ENCODE data around the gene CFLAR. TPM values are rescaled to one million over a fixed set of nuclear protein-coding genes. Genes with fewer than 3 reads are reported as not detected.
A peak's percentile ranks its signal among the peaks of the same experiment; 100 is the strongest.

Gene CFLAR
- 28.6 TPM for polyA plus RNA-seq (2012; ENCODE audit: insufficient read depth, insufficient read length)

DNA sequence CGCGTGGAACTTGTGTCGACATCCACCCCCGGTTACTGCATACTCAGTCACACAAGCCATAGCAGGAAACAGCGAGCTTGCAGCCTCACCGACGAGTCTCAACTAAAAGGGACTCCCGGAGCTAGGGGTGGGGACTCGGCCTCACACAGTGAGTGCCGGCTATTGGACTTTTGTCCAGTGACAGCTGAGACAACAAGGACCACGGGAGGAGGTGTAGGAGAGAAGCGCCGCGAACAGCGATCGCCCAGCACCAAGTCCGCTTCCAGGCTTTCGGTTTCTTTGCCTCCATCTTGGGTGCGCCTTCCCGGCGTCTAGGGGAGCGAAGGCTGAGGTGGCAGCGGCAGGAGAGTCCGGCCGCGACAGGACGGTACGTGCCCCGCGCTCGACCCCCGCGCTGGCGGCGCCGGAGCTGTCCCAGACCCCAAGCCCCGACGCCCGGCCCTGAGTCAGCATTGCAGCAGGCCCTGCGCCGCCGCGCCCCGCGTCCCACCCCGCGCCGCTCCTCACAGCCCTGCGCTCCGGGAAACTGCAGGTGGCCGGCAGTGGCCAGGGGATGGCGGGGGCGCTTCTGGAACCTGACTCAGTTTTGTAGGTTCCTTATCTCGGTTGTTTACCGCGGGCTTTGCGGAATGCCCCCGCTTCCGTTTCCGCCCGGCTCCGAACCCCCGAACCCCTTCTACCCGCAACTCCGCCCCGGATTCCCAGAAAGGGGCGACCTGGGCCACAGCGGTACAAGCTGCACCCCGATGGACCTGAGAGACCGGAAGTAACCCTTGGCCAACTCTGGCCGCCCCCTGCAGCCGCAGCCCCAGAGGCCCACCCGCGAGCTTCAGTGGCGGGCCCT lies at the start of gene CFLAR:
TSS of gene CFLAR (plus strand) at position 50 of the 844 bp plus-strand sequence. CDS start 13,702 bp downstream, outside the sequence.
- DNase-seq (ENCODE audit: low read depth, low spot score): peak; percentile 57
- H3K4me3 ChIP-seq (ENCODE audit: low read length): peak within 1 kb of the TSS; percentile 82

DNA sequence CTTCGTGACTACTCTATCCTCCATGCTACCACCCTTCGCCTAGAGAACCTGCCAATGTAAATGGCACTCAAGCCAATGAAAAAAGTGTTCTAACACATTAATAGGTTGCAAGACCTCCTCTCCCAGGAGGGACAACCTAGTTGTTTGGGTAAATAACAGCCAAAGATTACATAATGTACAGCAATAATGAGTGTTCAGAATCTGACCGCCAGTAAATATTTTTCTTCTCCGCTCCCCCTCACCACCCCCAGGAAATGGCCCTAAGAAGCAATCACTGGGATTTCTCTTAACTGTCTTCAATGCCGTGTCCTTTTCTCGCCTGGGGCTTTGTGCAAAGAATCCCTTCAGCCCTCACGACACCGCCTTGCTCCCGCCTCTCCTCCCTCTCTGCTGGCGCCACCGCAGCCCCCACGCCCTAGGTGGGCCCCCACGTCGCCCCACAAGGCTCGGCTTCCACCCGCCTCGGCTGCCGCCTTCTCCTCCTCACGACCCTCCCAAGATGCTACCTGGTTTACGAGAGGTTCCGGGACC lies 45.0 kb upstream of the CFLAR start:
- peak; percentile 16 for DNase-seq (ENCODE audit: low read depth, low spot score)

GRCh38 chr2:201071479-201072200 lies 44.3 kb upstream of the CFLAR start, which contains the start of the genes HYCC2 and NDUFB3:
Gene HYCC2 (minus strand): TSS chr2:201071671. CDS start chr2:201024009, 47,662 bp downstream.
Gene NDUFB3 (plus strand): TSS chr2:201072001. CDS start chr2:201078883, 6,882 bp downstream.
- peak within 1 kb of the TSS; percentile 64 for H3K4me3 ChIP-seq (ENCODE audit: low read length)
- DNase-seq (ENCODE audit: low read depth, low spot score): peak; percentile 96

More for the DNA sequence above, 45.0 kb upstream of the CFLAR start:
- peak overlapping the region; percentile 64 for H3K4me3 ChIP-seq (ENCODE audit: low read length)

- no peak for DNase-seq (ENCODE audit: low read depth, low spot score)
Observed at GRCh38 chr2:201072201-201072530, 43.8 kb upstream of the CFLAR start.

DNA sequence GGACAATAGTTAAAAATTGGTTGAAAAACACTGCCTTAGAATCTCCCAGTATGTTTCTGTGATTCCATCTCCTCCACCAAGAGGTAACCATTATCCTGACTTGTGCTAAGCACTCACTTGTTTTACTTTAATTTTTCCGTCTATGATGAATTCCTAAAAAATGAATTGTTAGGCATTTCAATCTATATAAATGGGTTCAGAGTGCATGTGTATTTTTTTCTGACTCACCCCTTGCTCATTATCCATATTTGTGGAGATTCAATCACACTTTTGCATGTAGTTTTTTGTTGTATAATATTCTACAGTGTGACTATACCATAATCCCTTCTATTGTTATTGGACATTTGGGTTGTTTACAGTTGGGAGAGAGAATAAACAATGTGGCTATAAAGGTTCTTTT lies 42.9 kb upstream of the CFLAR start:
- peak overlapping the region; percentile 64 for H3K4me3 ChIP-seq (ENCODE audit: low read length)
- DNase-seq (ENCODE audit: low read depth, low spot score): no peak

More at GRCh38 chr2:201072201-201072530, 43.8 kb upstream of the CFLAR start:
- peak overlapping the region; percentile 64 for H3K4me3 ChIP-seq (ENCODE audit: low read length)

- no peak for DNase-seq (ENCODE audit: low read depth, low spot score)
- H3K4me3 ChIP-seq (ENCODE audit: low read length): no peak overlapping the region
Observed at GRCh38 chr2:201074996-201075395, 41.0 kb upstream of the CFLAR start.

DNA sequence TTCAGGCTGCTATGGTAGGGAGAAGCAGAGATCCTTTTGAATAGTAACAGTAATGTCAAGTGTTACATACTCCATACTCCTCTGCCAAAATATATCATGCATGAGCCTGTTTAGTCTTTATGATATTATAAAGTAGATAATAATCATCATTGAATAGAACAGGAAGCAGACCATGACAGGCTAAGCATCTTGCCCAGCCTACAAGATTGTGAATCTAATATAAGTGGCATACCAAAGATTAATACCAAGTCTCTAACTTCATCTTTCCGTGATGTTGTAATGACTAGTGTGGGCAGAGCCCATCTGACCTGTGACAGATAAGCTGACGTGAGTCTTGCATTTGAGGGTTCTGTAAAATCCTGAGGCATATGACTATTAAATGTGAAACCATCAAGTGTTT lies 31.1 kb upstream of the CFLAR start:
- no peak overlapping the region for H3K4me3 ChIP-seq (ENCODE audit: low read length)
- DNase-seq (ENCODE audit: low read depth, low spot score): no peak

- no peak for DNase-seq (ENCODE audit: low read depth, low spot score)
- no peak overlapping the region for H3K4me3 ChIP-seq (ENCODE audit: low read length)
Observed at GRCh38 chr2:201090574-201090973, 25.4 kb upstream of the CFLAR start.

DNA sequence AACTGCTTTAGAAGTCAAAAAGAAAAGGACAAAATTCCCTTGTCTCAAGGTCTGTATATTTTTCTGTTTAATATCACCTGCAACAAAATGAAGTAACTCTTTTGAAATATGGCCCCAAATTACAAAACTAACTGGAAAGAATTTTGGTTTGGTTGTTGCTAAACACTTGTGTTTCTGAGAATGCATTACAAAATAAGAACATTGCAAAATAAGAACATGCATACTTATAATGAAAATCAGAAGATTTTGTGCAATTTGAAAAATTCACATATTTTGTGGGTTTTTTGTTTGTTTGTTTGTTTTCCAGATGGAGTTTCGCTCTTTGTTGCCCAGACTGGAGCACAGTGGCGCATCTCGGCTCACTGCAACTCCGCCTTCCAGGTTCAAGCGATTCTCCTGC lies 22.4 kb upstream of the CFLAR start:
- no peak for DNase-seq (ENCODE audit: low read depth, low spot score)
- H3K4me3 ChIP-seq (ENCODE audit: low read length): no peak overlapping the region

DNA sequence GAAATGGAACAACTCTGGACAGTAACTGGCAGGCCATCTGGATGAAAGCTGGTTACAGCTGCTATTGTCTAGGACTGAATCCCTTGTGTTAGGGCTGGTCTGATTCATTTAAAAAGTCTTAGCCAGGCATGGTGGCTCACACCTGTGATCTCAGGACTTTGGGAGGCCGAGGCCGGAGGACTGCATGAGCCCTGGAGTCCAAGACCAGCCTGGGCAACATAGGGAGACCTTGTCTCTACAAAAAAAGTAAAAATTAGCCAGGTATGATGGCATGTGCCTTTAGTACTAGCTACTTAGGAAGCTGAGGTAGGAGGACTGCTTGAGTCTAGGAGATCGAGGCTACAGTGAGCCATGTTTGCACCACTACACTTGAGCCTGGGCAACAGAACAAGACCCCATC lies 15.5 kb upstream of the CFLAR start:
- no peak overlapping the region for H3K4me3 ChIP-seq (ENCODE audit: low read length)
- DNase-seq (ENCODE audit: low read depth, low spot score): no peak

DNA sequence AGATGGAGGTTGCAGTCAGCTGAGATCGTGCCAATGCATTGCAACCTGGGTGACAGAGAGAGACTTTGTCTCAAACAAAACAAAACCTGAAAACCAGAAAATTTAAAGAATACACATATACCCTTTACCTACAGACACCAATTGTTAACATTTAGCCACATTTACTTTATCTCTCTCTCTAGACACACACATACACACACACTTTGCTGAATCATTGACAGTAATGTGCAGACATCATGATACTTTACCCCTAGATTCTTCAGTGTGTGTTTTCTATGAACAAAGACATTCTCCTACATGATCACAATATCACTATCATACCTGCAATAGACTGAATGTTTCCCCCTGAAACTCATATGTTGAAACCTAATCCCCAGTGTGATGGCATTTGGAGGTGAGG lies 10.2 kb upstream of the CFLAR start:
- no peak for DNase-seq (ENCODE audit: low read depth, low spot score)
- no peak overlapping the region for H3K4me3 ChIP-seq (ENCODE audit: low read length)

- H3K4me3 ChIP-seq (ENCODE audit: low read length): no peak overlapping the region
- DNase-seq (ENCODE audit: low read depth, low spot score): no peak
Observed at GRCh38 chr2:201107624-201108023, 8.3 kb upstream of the CFLAR start.

DNA sequence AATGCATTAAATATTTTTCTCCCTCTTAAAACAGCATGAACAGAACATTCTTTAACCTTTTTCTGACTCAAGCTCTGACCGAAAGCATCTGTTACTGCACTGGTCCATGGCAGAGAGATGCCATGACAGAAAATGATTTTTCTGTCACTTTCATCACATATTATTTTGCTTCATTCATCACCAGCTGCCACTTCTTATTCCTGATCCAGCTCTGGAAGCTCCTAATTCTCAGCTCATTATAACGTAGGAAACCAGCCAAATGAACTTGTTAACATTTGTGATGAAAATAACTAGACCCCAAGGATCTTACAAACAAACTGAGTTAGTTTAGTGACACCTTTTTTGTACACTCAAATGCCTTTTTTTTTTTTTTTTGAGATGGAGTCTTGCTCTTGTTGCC lies 7.6 kb upstream of the CFLAR start:
- no peak overlapping the region for H3K4me3 ChIP-seq (ENCODE audit: low read length)
- DNase-seq (ENCODE audit: low read depth, low spot score): no peak

DNA sequence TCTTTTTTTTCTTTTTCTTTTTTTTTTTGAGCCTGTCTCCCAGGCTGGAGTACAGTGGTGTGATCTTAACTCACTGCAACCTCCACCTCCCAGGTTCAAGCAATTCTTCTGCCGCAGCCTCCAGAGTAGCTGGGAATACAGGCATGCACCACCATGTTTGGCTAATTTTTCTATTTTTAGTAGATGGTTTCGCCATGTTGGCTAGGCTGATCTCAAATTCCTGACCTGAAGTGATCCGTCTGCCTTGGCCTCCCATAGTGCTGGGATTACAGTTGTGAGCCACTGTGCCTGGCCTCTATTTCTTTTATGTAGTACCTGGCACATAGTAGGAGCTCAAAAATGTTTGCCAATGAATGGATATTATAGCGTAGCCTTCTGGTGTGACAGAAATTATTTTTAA lies 6.8 kb upstream of the CFLAR start:
- no peak for DNase-seq (ENCODE audit: low read depth, low spot score)
- no peak overlapping the region for H3K4me3 ChIP-seq (ENCODE audit: low read length)

- H3K4me3 ChIP-seq (ENCODE audit: low read length): no peak overlapping the region
- no peak for DNase-seq (ENCODE audit: low read depth, low spot score)
Observed at GRCh38 chr2:201110615-201111014, 5.3 kb upstream of the CFLAR start.

GRCh38 chr2:201111096-201111495 lies 4.9 kb upstream of the CFLAR start:
- no peak for DNase-seq (ENCODE audit: low read depth, low spot score)
- H3K4me3 ChIP-seq (ENCODE audit: low read length): no peak overlapping the region

- no peak overlapping the region for H3K4me3 ChIP-seq (ENCODE audit: low read length)
Observed at GRCh38 chr2:201114350-201114749, 1.6 kb upstream of the CFLAR start.

DNA sequence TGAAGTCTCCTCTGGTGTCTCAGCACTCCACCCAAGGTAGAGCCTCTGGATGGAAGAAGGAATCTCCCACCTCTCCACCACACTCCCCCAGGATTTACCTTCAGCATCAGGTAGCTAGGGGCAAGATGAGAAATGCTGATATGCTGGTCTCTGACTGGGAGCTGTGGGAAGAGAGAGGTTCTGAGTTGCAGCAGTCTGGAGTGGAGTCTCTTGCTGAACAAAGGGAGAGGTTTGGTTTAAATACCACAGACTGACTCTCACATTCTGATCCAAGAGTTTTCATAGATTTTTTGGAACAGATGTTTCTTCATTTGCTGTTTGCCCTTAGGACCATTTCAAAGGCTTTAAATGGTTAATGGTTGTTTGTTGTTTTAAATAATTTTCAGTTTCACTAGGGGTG lies 1.1 kb upstream of the CFLAR start:
- H3K4me3 ChIP-seq (ENCODE audit: low read length): no peak overlapping the region
- no peak for DNase-seq (ENCODE audit: low read depth, low spot score)

More at GRCh38 chr2:201114350-201114749, 1.6 kb upstream of the CFLAR start:
- DNase-seq (ENCODE audit: low read depth, low spot score): no peak

GRCh38 chr2:201116959-201117734 lies 1.2 kb downstream of the CFLAR start:
- peak overlapping the region; percentile 82 for H3K4me3 ChIP-seq (ENCODE audit: low read length)
- DNase-seq (ENCODE audit: low read depth, low spot score): peak; percentile 94
